GM06990 (cell line): ENCODE data around the gene DSCAM.

ENCODE experiments used
- DNase-seq: peaks from one replicate; pipeline ENCODE4 v3.0.0-alpha.2; 2011; ENCODE audit not compliant: insufficient read length; ENCODE audit errors: extremely low read depth
- H3K27me3 ChIP-seq: replicated peaks from 2 replicates; pipeline ENCODE4 v1.6.0; 2011; ENCODE audit warnings: low read length; ENCODE audit not compliant: control insufficient read depth, insufficient read depth
- H3K36me3 ChIP-seq: 2 replicates; pipeline ENCODE4 v1.5.1; 2011; ENCODE audit warnings: low read length; ENCODE audit not compliant: control insufficient read depth, insufficient read depth
- H3K4me3 ChIP-seq: replicated peaks from 2 replicates; pipeline ENCODE4 v1.5.1; 2011; ENCODE audit warnings: low read depth, mild to moderate bottlenecking, control low read depth, low read length
- TF ChIP-seq, protein P1 (sequence below): IDR thresholded peaks from 2 replicates; pipeline ENCODE4 v1.5.1; 2011; ENCODE audit warnings: low read length, control low read depth, mild to moderate bottlenecking, inconsistent platforms; ENCODE audit not compliant: insufficient read depth, poor library complexity, severe bottlenecking

Gene DSCAM

DNA sequence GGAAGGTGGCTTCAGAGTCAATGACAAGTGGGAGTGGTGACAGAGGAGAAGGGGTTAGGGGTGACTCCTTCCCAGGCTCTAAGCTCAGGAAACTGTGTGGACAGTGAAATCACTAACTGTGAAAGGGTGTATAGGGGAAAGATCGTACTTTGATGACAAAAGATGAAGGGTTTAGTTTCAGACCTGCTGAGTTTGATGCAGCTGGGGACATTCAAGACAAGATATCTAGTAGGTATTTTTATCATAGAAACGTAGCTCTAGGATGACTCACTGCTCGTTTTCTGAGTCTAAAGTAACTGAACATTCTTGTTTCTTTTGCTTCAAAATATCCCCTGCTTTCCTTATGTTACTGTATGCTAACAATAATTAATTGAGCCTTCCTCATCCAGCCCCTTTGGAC lies 830.7 kb downstream of the DSCAM start:
- no peak for DNase-seq
- TF ChIP-seq, protein P1, sequence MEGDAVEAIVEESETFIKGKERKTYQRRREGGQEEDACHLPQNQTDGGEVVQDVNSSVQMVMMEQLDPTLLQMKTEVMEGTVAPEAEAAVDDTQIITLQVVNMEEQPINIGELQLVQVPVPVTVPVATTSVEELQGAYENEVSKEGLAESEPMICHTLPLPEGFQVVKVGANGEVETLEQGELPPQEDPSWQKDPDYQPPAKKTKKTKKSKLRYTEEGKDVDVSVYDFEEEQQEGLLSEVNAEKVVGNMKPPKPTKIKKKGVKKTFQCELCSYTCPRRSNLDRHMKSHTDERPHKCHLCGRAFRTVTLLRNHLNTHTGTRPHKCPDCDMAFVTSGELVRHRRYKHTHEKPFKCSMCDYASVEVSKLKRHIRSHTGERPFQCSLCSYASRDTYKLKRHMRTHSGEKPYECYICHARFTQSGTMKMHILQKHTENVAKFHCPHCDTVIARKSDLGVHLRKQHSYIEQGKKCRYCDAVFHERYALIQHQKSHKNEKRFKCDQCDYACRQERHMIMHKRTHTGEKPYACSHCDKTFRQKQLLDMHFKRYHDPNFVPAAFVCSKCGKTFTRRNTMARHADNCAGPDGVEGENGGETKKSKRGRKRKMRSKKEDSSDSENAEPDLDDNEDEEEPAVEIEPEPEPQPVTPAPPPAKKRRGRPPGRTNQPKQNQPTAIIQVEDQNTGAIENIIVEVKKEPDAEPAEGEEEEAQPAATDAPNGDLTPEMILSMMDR: no peak
- H3K27me3 ChIP-seq: no peaks in the 10 kb centered on the region
- no peaks in the 10 kb centered on the region for H3K36me3 ChIP-seq
- H3K4me3 ChIP-seq: no peak overlapping the region

DNA sequence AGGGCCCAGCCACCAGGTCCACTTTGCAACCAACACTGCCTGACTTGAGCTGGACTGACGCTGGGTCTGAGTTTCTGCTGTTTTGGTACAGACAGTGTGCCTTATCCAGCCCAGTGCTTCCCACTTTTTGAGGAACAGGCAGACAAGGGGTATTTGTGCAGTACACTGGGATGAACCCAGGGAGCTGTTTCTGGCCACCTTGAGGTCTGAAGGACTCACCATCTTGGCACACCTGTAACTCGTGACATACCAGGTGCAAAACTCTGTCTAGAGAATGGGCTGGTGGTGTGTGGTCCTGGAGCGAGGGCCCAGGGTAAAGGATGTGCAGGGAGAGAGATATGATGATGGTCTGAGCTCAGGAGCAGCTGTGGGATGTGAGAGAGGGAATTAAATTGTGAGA lies 831.1 kb downstream of the DSCAM start:
- H3K36me3 ChIP-seq: no peaks in the 10 kb centered on the region
- H3K4me3 ChIP-seq: no peak overlapping the region
- TF ChIP-seq, protein P1: no peak
- no peaks in the 10 kb centered on the region for H3K27me3 ChIP-seq
- no peak for DNase-seq

DNA sequence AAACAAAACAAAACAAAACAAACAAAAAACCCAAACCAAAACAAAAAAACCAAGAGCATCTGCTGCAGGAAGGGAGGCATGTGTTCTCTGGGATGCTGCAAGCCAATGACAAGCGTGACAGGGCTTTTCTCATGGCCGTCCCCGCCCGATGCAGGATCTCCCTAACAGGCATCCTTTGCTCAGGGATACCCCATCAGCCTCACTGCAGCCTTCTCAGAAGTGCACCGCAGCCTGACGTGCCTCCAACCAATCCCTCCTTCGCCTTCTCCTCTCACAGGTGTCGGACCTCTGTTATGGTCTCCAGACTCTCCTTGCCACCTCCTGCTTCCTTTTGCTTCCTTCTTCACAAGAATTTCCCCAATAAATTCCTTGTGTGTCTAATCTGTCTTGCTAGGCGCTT lies 832.6 kb downstream of the DSCAM start:
- H3K4me3 ChIP-seq: no peak overlapping the region
- no peaks in the 10 kb centered on the region for H3K27me3 ChIP-seq
- no peaks in the 10 kb centered on the region for H3K36me3 ChIP-seq
- TF ChIP-seq, protein P1: no peak
- no peak for DNase-seq

DNA sequence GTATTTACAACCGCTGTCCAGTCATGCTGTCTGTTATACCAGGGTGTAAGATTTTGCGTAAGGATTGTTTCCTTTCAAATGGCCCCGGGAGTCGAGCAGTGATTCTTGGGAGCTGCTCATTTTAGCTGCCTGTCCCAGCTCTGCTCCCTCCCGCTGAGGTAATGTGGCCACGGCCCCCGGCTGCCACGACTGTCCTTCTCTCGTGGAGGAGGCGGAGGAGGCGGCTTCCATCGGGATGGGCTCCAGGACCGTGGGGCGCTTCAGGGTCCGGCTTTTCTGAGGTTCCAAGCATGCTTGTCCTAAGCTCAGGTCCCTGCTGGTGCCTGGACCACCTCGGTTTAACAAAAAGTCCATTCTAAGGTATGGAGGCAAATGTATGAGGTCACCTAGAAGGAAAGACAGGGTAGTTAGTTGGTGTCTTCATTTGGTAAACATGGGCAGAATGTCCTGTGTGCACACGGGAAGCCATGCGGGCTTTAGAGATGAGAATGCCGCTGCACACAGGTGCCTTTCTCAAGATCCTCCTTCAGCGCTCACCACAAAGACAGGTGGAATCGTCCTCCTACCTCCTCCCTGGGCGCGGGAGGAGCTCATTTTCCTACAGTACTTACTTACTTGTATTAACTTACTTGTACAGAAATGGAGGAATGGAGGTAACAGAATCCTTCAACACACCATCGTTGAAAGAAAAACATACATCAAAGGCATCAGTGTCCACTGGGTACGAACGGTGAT lies 833.8 kb downstream of the DSCAM start:
- Histone ChIP-seq H3K36me3 (no peaks in the 10 kb centered on the region), H3K27me3 (no peaks in the 10 kb centered on the region), H3K4me3 (no peak overlapping the region)
- no peak for DNase-seq
- TF ChIP-seq, protein P1: no peak

DNA sequence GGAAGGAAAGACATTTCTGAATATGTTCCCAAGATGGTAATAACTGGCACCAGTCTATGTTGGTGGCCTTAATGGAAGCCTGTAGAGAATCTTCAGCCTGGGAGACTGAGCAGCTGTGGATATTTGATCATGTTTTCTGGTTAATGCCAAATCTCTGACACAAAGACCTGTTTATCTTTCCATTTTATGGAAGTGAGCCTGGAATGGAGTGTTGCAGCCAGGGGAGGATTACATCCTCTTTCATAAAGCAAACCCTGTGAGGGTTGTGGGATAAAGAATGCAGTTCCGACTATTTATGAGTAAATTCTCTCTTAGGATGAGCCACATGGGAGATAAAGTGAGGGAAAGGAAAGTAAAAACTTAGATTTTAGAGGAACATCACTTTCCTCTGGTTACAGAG lies 835.6 kb downstream of the DSCAM start:
- TF ChIP-seq, protein P1: no peak
- no peak for DNase-seq
- no peaks in the 10 kb centered on the region for H3K27me3 ChIP-seq
- H3K4me3 ChIP-seq: no peak overlapping the region
- H3K36me3 ChIP-seq: no peaks in the 10 kb centered on the region

DNA sequence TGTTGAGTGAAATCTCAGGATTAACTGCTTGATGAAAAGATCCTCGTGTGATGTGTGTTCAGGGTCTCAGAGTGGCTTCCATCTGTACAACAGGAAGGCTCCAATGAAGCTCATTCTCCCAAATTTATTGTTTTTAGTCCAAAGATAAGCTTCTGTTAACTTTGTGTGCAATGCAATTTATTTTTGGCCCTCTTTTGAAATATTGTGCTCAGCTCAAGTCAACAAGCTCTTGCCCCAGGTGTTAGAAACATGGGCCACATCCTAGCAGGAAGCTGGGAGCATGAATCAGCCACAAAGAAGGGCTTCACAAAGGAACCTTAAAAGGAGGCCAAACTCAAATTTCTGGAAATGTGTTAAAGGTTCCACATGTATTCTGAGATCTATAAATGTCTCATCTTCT lies 844.0 kb downstream of the DSCAM start:
- H3K27me3 ChIP-seq: no peaks in the 10 kb centered on the region
- TF ChIP-seq, protein P1: no peak
- H3K4me3 ChIP-seq: no peak overlapping the region
- no peaks in the 10 kb centered on the region for H3K36me3 ChIP-seq
- no peak for DNase-seq
